ENCODE results near the gene TSPYL6. TPM values are rescaled to one million over a fixed set of nuclear protein-coding genes. Genes with fewer than 3 reads are reported as not detected.

Gene TSPYL6
- total RNA-seq, 1 experiment from 2014 or later: not detected

Other genes with a start within 250 kb of the TSPYL6 start
- 6.4 and 8.9 TPM in 2 replicates for gene ACYP2, start 140.6 kb downstream of the TSPYL6 start, total RNA-seq (2014; rRNA removed; shearing (Covaris generic))
- gene SPTBN1, start 200.1 kb upstream of the TSPYL6 start, total RNA-seq (2014; rRNA removed; shearing (Covaris generic)): 197 and 202 TPM in 2 replicates